PC-3 (cell line): Measurements from ENCODE around the gene ADAMTSL1.

Experiments
- CTCF ChIP-seq: fragments of 300-600 bp; sonication (generic); conservative IDR thresholded peaks from 2 replicates; pipeline ENCODE4 v1.5.1; 2017; ENCODE audit warnings: antibody characterized with exemption, low read depth, mild to moderate bottlenecking, low read length
- EZH2 ChIP-seq: fragments of 300-600 bp; sonication (generic); IDR thresholded peaks from one replicate; pipeline ENCODE4 v1.6.1; 2017; ENCODE audit warnings: antibody characterized with exemption, mild to moderate bottlenecking, low read length; ENCODE audit not compliant: unreplicated experiment
- EZH2phosphoT487 ChIP-seq: fragments of 300-600 bp; sonication (generic); IDR thresholded peaks from 2 replicates; pipeline ENCODE4 v1.6.1; 2018; ENCODE audit warnings: mild to moderate bottlenecking, antibody characterized with exemption, low read length, borderline replicate concordance

GRCh38 chr9:18611971-18612370, 138.0 kb downstream of the ADAMTSL1 start:
- TF ChIP-seq CTCF (no peak), EZH2 (no peak), EZH2phosphoT487 (no peak)
